Sigmoid colon (tissue), 7 donors: ENCODE data around the gene MRPS18A. TPM values are rescaled to one million over a fixed set of nuclear protein-coding genes. Genes with fewer than 3 reads are reported as not detected.

Source experiments
- DNase-seq: peaks from one replicate; pipeline ENCODE4 v3.0.0-alpha.2; 2019
- H3K27ac ChIP-seq, 4 donors: fragments of 200-600 bp; sonication (generic); one replicate each; pipeline ENCODE4 v1.5.1; 2016 to 2019; ENCODE audit warnings: mild to moderate bottlenecking in 1 of 4
- H3K27me3 ChIP-seq, 3 donors: fragments of 200-600 bp; sonication (generic); one replicate each; pipeline ENCODE4 v1.5.1; 2019; ENCODE audit warnings: mild to moderate bottlenecking in 1 of 3
- H3K36me3 ChIP-seq, 4 donors: fragments of 200-600 bp; sonication (generic); one replicate each; pipeline ENCODE4 v1.5.1; 2016 to 2019
- H3K4me1 ChIP-seq, 4 donors: fragments of 200-600 bp; sonication (generic); one replicate each; pipeline ENCODE4 v1.5.1; 2017 to 2019
- H3K4me3 ChIP-seq, 4 donors: fragments of 200-600 bp; sonication (generic); one replicate each; pipeline ENCODE4 v1.5.1; 2017 to 2019; ENCODE audit warnings: mild to moderate bottlenecking in 2 of 4, moderate library complexity in 1 of 4
- H3K9me3 ChIP-seq, 4 donors: fragments of 200-600 bp in 3 of 4; sonication (generic) in 3 of 4; one replicate each; pipeline versions ENCODE4 v1.5.1 to v1.6.1; 2013 to 2019
- CTCF ChIP-seq, 4 experiments: fragments of 450-650 bp in 3 of 4; fragments of 200-600 bp in 1 of 4; IDR thresholded peaks; one replicate each; pipeline ENCODE4 v1.5.1; 2016 to 2019; ENCODE audit warnings: antibody characterized with exemption in 4 of 4, mild to moderate bottlenecking in 3 of 4, moderate library complexity in 2 of 4
- EP300 ChIP-seq, 4 donors: sonication (generic); formaldehyde crosslinking; IDR thresholded peaks; one replicate each; pipeline ENCODE4 v1.6.1; 2017; ENCODE audit warnings: antibody characterized with exemption in 4 of 4
- POLR2A ChIP-seq, 2 donors: fragments of 450-650 bp; IDR thresholded peaks; one replicate each; pipeline ENCODE4 v1.6.1; 2016; ENCODE audit warnings: antibody characterized with exemption in 2 of 2, mild to moderate bottlenecking in 2 of 2, moderate library complexity in 2 of 2
- POLR2AphosphoS5 ChIP-seq, 4 donors: sonication (generic); formaldehyde crosslinking; IDR thresholded peaks; one replicate each; pipeline ENCODE4 v1.6.1; 2017; ENCODE audit warnings: antibody characterized with exemption in 4 of 4
- WGBS, 2 donors: extraction: QIAGEN DNeasy Blood & Tissue Kit; methylation state at CpG; one replicate each; pipeline ENCODE4 v1.1.7; 2013; 5-methylcytosine and 5-hydroxymethylcytosine counted together
- intact Hi-C: fragments of 100-400 bp; cut with DNase I; formaldehyde crosslinking; loops from one replicate; pipeline ENCODE4 v1.15.1; 2023
- polyA plus RNA-seq, 3 donors: library from polyadenylated mRNA; stranded (reverse); fragments of 200-250 nt; gene quantifications; one replicate each; pipeline ENCODE4 v1.2.3, GENCODE V29; 2013
- total RNA-seq, 4 donors: library from RNA; depleted of rRNA; stranded (reverse); fragments of >200 nt; gene quantifications; one replicate each; pipeline ENCODE4 v1.1.0, GENCODE V29; 2016
- donor health status: healthy with polysubstance abuse.
- donor health status: Bipolar disorder and iron deficiency.
- donor health status: healthy.

MRPS18A gene
- total and polyA plus RNA-seq, 7 donors, result 28.8 to 93.2 (median 43.9) TPM

- Histone ChIP-seq H3K27ac (no peak overlapping the region), H3K27me3 (no peaks in the 10 kb centered on the region), H3K9me3 (no peaks in the 10 kb centered on the region), H3K4me1 (peaks cover 0 to 21% (median 20%) of the 10 kb centered on the region in 4 donors), H3K4me3 (no peak overlapping the region), H3K36me3 (no peaks in the 10 kb centered on the region)
- intact Hi-C loops, result loop anchor here (5.0 kb wide), 1 partner anchor 78 kb away; no protein-coding TSS in a partner anchor
- 68 to 70% methylated on average over 2 of the region's 2 CpGs for WGBS, 2 donors
- no peak for DNase-seq
- TF ChIP-seq POLR2AphosphoS5 (IDR thresholded peaks at IDR 0.05), result no peak
- no peak for TF ChIP-seq CTCF (IDR thresholded peaks at IDR 0.05)
- no peak for TF ChIP-seq EP300 (IDR thresholded peaks at IDR 0.05)
- no peak for TF ChIP-seq POLR2A (IDR thresholded peaks at IDR 0.05)
These were observed 1.8 kb upstream of the MRPS18A start for GRCh38 chr6:43689421-43689820.

GRCh38 chr6:43687079-43687436 lies 533 bp downstream of the MRPS18A start:
- Histone ChIP-seq H3K27ac (peak overlapping the region; percentile 72 to 78 (median 76)), H3K27me3 (no peaks in the 10 kb centered on the region), H3K4me3 (peak overlapping the region; percentile 85 to 93 (median 86)), H3K4me1 (peaks cover 0 to 35% (median 20%) of the 10 kb centered on the region in 4 donors), H3K36me3 (no peaks in the 10 kb centered on the region), H3K9me3 (no peaks in the 10 kb centered on the region)
- DNase-seq, result no peak
- 5 to 7% methylated on average over 10 of the region's 10 CpGs for WGBS, 2 donors
- TF ChIP-seq POLR2AphosphoS5 (IDR thresholded peaks at IDR 0.05) (no peak), EP300 (IDR thresholded peaks at IDR 0.05) (no peak), CTCF (IDR thresholded peaks at IDR 0.05) (no peak), POLR2A (IDR thresholded peaks at IDR 0.05) (no peak)
- intact Hi-C loops, result loop anchor here (5.0 kb wide), 1 partner anchor 80 kb away; no protein-coding TSS in a partner anchor

- 13 to 65% methylated on average over 1 of the region's 1 CpG for WGBS, 2 donors
- no peaks in the 10 kb centered on the region for H3K27me3 ChIP-seq
- no peaks in the 10 kb centered on the region for H3K9me3 ChIP-seq
- TF ChIP-seq EP300 (IDR thresholded peaks at IDR 0.05) (no peak), POLR2AphosphoS5 (IDR thresholded peaks at IDR 0.05) (no peak), POLR2A (IDR thresholded peaks at IDR 0.05) (no peak), CTCF (IDR thresholded peaks at IDR 0.05) (no peak)
- H3K4me3 ChIP-seq, result no peak overlapping the region
- no peak overlapping the region for H3K27ac ChIP-seq
- peaks cover 0 to 23% (median 7%) of the 10 kb centered on the region in 4 donors for H3K36me3 ChIP-seq
- H3K4me1 ChIP-seq, result peaks cover 0 to 35% (median 20%) of the 10 kb centered on the region in 4 donors
- intact Hi-C loops, result no loop called here
- no peak for DNase-seq
These were observed 3.7 kb downstream of the MRPS18A start for GRCh38 chr6:43683708-43684455.

- H3K4me3 ChIP-seq, result no peak overlapping the region
- H3K27me3 ChIP-seq, result no peaks in the 10 kb centered on the region
- H3K36me3 ChIP-seq, result peaks cover 4 to 32% (median 13%) of the 10 kb centered on the region in 4 donors
- H3K27ac ChIP-seq, result no peak overlapping the region
- TF ChIP-seq POLR2A (IDR thresholded peaks at IDR 0.05) (no peak), POLR2AphosphoS5 (IDR thresholded peaks at IDR 0.05) (no peak), CTCF (IDR thresholded peaks at IDR 0.05) (no peak), EP300 (IDR thresholded peaks at IDR 0.05) (no peak)
- intact Hi-C loops, result no loop called here
- 72 to 76% methylated on average over 8 of the region's 8 CpGs for WGBS, 2 donors
- H3K4me1 ChIP-seq, result peaks cover 0 to 30% (median 13%) of the 10 kb centered on the region in 4 donors
- no peak for DNase-seq
- H3K9me3 ChIP-seq, result no peaks in the 10 kb centered on the region
These were observed 4.7 kb downstream of the MRPS18A start for GRCh38 chr6:43682724-43683429.
